Kidney capillary endothelial cell (primary cell): ENCODE results near the gene NELFE.
"Not testable (repeated sequence)": the region's sequence is repeated elsewhere in the genome, so short reads cannot be mapped to it uniquely, and the experiment has no call there.

Experiments used
- DNase-seq: peaks from one replicate; pipeline ENCODE4 v3.0.0-alpha.2; 2018; ENCODE audit warnings: low spot score

The NELFE gene

DNA sequence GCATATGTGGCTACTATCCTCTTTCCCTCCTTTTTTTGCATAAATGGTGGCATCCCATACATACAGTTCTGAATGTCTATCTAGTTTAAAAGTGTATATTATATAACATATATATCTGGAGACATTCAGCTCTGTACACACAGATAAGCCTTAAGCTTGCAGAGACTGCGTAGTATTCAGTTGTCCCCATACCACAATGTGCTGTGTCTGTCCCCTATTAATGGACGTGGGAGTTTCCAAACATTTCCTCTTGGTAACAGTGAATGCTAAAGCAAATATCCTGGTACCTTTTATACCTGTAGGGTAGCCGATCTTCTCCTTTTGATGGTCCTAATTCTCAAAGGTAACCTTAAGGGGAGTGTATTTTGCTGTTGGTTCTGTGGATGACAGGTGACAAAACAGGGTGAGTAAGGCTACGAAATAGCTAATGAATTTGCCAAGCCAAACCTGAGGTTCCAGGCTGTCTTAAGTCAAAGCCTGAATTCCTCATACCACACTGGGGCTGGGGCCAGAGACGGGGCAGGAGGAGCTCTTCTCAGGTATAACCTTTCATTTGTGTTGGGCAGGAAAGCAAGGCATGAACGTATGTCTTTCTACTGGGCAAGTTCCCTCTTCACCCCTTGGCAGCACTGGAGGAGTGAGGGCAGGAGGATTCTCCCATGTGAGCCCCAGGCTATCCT lies 39.0 kb downstream of the NELFE start:
- no peak for DNase-seq

DNA sequence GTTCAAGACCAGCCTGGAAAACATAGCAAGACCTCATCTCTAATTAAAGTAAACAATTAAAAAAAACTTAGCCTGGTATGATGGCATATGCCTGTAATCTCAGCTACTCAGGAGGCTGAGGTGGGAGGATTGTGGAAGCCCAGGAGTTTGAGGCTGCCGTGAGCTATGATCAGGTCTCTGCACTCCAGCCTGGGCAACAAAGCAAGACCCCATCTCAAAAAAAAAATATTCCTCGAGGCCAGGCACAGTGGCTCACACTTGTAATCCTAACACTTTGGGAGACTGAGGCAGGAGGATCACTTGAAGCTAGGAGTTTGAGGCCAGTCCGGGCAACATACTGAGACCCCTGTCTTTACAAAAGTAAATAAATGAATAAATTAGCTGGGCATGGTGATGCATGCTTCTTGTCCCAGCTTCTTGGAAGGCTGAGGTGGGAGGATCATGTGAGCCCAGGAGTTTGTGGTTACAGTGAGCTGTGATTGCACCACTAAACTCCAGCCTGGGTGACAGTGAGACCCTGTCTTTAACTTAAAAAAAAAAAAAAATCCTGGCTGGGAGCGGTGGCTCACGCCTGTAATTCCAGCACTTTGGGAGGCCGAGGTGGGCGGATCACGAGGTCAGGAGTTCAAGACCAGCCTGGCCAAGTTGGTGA lies 40.6 kb downstream of the NELFE start:
- DNase-seq, result no peak

DNA sequence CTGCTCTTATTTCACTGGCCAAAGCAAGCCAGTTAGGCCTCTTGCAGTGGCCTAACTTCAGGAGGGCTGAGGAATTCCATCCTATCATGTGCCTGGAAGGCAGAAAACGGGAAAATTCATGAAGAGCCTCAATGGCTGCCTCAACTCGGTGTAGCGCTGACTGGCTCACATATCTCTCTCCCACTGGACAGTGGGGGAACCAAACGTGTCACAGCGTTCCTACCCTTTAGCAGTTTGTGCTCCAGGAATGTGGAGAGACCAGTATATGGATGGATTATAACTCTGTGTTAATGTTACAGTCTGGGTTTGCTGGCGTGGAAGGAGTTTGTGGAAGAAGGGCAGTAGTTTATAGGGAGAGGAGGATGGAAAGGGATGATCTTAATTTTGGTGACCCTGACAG lies 43.0 kb downstream of the NELFE start:
- no peak for DNase-seq

DNA sequence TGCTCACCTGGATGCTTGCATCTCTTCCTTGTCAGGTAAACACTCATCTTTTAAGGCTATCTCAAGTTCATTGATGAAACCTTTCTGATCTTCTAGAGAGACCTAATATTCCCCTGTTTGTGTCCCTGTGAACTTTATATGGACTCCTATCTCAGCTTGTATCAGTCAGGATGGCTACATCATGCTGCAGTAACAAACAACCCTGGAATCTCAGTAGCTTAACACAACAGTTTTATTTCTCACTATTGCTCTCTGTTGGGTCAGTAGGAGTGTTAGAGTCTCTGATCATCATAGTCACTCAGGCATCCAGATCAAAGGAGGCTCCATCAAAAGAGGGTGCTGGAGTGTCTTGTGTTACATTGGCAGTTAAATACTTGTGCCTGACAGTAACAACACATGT lies 43.4 kb downstream of the NELFE start:
- no peak for DNase-seq

DNA sequence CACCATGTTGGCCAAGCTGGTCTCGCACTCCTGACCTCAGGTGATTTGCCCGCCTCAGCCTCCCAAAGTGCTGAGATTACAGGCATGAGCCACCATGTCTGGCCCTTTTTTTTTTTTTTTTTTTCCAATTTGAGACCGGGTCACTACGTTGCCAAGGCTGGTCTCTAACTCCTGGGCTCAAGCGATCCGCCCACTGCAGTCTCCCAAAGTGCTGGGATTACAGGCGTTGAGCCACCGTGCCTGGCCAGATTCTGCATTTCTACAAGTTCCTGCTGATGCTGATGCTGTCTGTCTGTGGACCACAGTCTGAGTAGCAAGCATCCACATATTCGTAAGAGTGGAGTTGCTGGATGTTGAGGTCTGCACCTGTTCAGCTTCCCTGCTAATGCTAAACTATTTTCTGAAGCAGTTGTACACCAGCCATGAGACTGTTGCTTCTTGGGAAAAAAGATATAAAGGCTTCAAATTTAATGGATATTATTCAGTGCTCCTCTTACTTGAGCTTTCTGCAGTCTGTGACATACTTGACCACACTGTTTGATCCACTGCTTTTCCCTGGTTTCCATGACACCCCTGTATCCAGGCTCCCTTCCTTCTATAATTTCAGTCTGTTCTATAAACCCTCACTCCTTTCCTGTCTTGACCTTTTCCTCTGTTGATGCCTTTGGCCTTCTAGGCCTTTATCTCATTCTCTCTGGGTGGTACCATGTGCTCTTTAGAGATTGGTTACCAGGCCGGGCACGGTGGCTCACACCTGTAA lies 46.8 kb downstream of the NELFE start:
- DNase-seq, result no peak

DNA sequence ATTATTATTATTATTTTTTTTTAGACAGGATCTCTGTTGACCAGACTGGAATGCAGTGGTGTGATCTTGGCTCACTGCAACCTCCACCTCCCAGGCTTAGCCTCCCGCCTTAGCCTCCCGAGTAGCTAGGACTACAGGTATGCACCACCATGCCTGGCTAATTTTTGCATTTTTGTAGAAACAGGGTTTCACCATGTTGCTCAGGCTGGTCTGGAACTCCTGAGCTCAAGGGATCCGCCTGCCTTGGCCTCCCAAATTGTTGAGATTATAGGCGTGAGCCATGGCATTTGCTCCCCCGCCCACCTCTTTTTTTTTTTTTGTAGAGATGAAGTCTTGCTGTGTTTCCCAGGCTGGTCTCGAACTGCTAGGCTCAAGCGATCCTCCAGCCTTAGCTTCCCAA lies 49.5 kb downstream of the NELFE start:
- not testable (repeated sequence) for DNase-seq

DNA sequence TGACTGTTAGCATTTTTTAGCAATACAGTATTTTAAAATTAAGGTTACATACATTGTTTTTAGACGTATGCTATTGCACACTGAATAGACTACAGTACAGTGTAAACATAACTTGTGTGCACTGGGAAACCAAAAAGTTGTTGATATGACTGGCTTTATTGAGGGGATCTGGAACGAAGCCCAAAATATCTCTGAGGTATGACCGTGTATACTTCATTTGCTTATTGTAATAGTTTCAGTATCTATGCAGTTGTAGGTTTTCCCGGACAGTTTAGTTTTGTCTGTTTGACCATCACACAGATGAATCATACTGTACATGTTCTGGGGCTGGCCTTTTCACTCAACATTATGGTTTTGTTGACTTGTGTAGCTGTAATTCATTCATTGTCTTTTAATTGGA lies 50.0 kb downstream of the NELFE start:
- DNase-seq, result no peak

DNA sequence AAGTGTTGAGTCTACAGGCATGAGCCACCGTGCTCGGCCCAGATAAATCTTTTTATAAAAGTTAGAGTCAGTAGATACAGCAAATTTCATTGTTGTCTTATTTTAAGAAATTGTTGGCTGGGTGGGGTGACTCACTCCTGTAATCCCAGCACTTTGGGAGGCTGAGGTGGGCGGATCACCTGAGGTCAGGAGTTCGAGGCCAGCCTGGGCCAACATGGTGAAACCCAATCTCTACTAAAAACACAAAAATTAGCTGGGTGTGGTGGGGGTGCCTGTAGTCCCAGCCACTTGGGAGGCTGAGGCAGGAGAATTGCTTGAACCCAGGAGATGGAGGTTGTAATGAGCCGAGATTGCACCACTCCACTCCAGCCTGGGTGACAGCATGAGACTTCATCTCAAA lies 50.5 kb downstream of the NELFE start:
- DNase-seq, result not testable (repeated sequence)

DNA sequence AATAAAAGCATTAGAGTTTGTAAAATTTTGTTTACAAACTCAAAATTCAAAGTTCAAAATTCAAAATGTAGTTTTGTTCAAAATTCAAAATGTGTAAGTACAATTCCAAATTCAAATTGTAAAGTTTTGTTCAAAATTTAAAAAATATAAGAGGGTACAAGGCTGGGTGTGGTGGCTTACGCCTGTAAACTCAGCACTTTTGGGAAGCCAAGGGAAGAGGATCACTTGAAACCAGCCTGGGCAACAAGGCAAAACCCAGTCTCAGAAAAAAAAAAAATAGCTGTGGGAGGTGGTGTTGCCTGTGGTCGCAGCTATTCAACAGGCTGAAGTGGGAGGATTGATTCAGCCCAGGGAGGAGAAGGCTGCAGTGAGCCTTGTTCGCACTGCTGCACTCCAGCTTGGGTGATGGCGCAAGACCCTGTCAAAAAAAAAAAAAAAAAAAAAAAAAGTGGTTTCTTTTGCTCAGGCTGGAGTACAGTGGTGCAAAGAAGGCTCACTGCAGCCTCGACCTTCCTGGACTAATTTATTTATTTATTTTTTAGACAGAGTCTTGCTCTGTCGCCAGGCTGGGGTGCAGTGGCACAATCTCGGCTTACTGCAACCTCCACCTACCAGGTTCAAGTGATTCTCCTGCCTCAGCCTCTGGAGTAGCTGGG lies 51.5 kb downstream of the NELFE start:
- no peak for DNase-seq

DNA sequence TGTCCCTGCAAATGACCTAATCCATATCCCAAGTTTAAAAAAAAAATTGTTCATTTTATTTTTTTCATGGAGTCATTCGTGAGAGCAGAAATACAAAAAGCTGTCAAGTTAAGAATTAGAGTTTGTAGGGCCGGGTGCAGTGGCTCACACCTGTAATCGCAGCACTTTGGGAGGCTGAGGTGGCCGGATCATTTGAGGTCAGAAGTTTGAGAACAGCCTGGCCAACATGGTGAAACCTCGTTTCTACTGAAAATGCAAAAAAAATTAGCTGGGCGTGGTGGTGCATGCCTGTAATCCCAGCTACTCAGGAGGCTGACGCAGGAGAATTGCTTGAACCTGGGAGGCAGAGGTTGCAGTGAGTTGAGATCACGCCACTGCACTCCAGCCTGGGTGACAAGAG lies 52.0 kb downstream of the NELFE start:
- DNase-seq, result not testable (repeated sequence)

DNA sequence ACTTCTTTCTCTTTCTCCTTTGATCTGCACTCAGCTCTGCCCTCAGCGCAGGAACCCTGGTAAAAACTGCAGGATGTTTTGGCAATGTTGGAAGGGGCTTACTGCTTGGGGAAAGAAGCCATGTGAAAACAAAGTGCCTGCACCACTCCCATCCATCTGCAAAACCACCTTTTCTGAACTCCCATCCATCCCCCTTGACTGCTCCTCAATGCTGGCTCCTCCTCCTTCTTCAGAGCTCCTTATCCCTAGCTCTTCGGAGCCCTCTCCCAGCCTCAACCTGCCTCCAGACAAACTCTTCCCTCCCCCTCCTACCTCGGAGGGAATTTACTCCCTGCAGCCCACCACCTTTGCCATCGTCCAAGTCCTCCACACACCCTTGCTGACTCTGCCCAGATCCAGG lies 52.6 kb downstream of the NELFE start:
- no peak for DNase-seq

DNA sequence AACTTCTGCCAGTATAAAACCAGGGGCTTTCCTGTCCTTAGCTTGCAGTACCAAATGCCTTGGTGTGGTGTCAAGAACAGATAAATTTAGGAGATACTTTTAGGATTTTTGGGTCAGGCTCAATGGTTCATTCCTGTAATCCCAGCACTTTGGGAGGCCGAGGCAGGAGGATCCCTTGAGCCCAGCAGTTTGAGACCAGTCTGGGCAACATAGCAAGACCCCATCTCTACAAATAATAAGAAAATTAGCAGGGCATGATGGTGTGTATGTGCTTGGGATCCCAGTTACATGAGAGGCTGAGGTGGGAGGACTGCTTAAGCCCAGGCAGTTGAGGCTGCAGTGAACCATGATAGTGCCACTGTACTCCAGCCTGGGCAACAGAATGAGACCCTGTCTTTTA lies 53.7 kb downstream of the NELFE start:
- no peak for DNase-seq

DNA sequence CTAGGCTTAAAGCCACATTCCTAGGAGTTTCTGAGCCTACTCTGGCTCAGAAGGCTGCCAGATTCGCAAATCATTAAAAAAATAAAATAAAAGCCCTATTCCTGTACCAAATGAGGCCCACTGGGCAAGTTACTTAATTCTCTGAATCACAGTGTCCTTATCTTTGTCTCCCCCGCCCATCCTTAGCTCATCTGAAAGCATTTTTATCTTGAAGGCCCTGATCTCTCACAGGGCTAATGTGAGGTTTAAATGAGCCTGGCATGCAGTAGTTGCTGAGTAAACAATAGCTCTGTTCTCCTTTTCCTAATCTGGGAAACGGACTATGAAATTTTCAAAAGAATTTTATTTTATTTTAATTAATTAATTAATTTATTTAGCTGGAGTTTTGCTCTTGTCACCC lies 54.8 kb downstream of the NELFE start:
- DNase-seq, result no peak
